Duodenal mucosa (tissue), 2 donors: ENCODE measurements around the gene NOTCH1.

Source experiments
- H3K27ac ChIP-seq: one replicate; pipeline ENCODE4 v1.7.0; 2013; ENCODE audit warnings: low read depth, low read length
- H3K27me3 ChIP-seq, 2 donors: one replicate each; pipeline ENCODE4 v1.7.0; 2013; ENCODE audit warnings: low read length in 2 of 2, control low read depth in 1 of 2; ENCODE audit not compliant: insufficient read depth in 2 of 2, control insufficient read depth in 1 of 2
- H3K36me3 ChIP-seq, 2 donors: one replicate each; pipeline ENCODE4 v1.7.0; 2013; ENCODE audit warnings: low read length in 2 of 2, control low read depth in 1 of 2; ENCODE audit not compliant: insufficient read depth in 2 of 2, control insufficient read depth in 1 of 2
- H3K4me1 ChIP-seq, 2 donors: one replicate each; pipeline ENCODE4 v1.7.0; 2013; ENCODE audit warnings: low read length in 2 of 2, control low read depth in 1 of 2; ENCODE audit not compliant: insufficient read depth in 2 of 2, control insufficient read depth in 1 of 2
- H3K4me3 ChIP-seq, 2 donors: one replicate each; pipeline ENCODE4 v1.7.0; 2013; ENCODE audit warnings: low read length in 2 of 2, low read depth in 1 of 2
- H3K9ac ChIP-seq, 2 donors: one replicate each; pipeline ENCODE4 v1.7.0; 2013; ENCODE audit warnings: low read length in 2 of 2, low read depth in 1 of 2
- H3K9me3 ChIP-seq, 2 donors: one replicate each; pipeline ENCODE4 v1.7.0; 2013; ENCODE audit warnings: low read length in 2 of 2, control low read depth in 1 of 2; ENCODE audit not compliant: control insufficient read depth in 1 of 2

Gene NOTCH1

DNA sequence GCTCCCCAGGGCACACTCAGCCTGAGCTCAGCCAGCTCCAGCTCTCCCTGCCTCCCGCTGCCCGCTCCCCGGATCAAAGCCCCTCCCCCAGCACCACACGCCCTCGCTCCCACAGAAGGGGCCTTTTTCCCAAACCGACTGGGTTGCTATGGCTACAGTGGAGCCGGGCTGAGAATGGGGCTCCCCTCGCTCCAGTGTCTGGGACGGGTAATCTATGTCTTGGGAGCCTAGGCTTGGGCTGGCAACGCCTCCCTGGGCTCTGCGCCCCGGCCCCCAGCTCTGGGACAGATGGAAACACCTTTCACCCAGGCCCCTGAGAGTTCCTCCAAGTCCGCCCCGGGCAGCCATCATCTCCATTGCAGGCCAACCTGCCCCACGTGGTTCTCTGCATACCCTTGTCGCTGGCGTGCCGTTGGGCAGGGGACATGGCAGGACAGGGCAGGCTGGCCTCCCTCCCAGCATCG is 29.6 kb downstream of the NOTCH1 start:
- H3K27me3 ChIP-seq = no peaks in the 10 kb centered on the region
- H3K9me3 ChIP-seq = no peaks in the 10 kb centered on the region
- H3K27ac ChIP-seq = no peak overlapping the region
- peaks cover 18 to 25% of the 10 kb centered on the region in 2 donors for H3K4me1 ChIP-seq
- no peak overlapping the region for H3K4me3 ChIP-seq
- H3K9ac ChIP-seq = no peak overlapping the region
- H3K36me3 ChIP-seq = peaks cover 36 to 76% of the 10 kb centered on the region in 2 donors

GRCh38 chr9:136515276-136515675 is 30.6 kb downstream of the NOTCH1 start:
- peaks cover 12 to 16% of the 10 kb centered on the region in 2 donors for H3K4me1 ChIP-seq
- peaks cover 36 to 85% of the 10 kb centered on the region in 2 donors for H3K36me3 ChIP-seq
- no peaks in the 10 kb centered on the region for H3K27me3 ChIP-seq
- no peak overlapping the region for H3K27ac ChIP-seq
- no peaks in the 10 kb centered on the region for H3K9me3 ChIP-seq
- H3K9ac ChIP-seq = no peak overlapping the region
- H3K4me3 ChIP-seq = no peak overlapping the region

GRCh38 chr9:136514022-136514714 is 31.7 kb downstream of the NOTCH1 start:
- Histone ChIP-seq H3K36me3 (peaks cover 41 to 94% of the 10 kb centered on the region in 2 donors), H3K9ac (no peak overlapping the region), H3K27me3 (no peaks in the 10 kb centered on the region), H3K9me3 (no peaks in the 10 kb centered on the region), H3K27ac (no peak overlapping the region), H3K4me1 (peaks cover 4 to 6% of the 10 kb centered on the region in 2 donors), H3K4me3 (no peak overlapping the region)

DNA sequence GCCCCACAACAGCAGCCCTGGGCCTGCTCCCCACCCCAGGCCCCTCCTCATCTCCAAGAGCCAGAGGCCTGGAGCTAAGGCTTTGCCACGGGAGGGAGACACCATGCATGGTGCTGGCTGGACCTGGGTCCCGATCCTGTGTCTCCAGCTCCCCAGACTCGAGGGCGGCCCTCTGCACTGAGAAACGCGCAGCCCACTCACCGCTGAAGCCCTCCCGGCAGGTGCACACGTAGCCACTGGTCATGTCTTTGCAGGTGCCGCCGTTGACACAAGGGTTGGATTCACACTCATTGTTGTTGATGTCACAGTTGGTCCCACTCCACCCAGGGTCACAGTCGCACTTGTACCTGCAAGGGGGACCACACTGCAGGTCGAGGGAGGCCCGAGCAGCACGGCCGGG is 32.7 kb downstream of the NOTCH1 start:
- H3K4me3 ChIP-seq = no peak overlapping the region
- peaks cover 38 to 93% of the 10 kb centered on the region in 2 donors for H3K36me3 ChIP-seq
- H3K9ac ChIP-seq = no peak overlapping the region
- H3K4me1 ChIP-seq = no peaks in the 10 kb centered on the region
- no peaks in the 10 kb centered on the region for H3K27me3 ChIP-seq
- H3K9me3 ChIP-seq = no peaks in the 10 kb centered on the region
- H3K27ac ChIP-seq = no peak overlapping the region

- H3K36me3 ChIP-seq = peaks cover 38 to 93% of the 10 kb centered on the region in 2 donors
- H3K27ac ChIP-seq = peak overlapping the region; percentile 66
- H3K27me3 ChIP-seq = no peaks in the 10 kb centered on the region
- H3K4me1 ChIP-seq = no peaks in the 10 kb centered on the region
- H3K9me3 ChIP-seq = no peaks in the 10 kb centered on the region
- no peak overlapping the region for H3K4me3 ChIP-seq
- no peak overlapping the region for H3K9ac ChIP-seq
These were observed 33.2 kb downstream of the NOTCH1 start for GRCh38 chr9:136512651-136513071.

GRCh38 chr9:136511670-136512592 is 33.9 kb downstream of the NOTCH1 start:
- H3K4me3 ChIP-seq = no peak overlapping the region

DNA sequence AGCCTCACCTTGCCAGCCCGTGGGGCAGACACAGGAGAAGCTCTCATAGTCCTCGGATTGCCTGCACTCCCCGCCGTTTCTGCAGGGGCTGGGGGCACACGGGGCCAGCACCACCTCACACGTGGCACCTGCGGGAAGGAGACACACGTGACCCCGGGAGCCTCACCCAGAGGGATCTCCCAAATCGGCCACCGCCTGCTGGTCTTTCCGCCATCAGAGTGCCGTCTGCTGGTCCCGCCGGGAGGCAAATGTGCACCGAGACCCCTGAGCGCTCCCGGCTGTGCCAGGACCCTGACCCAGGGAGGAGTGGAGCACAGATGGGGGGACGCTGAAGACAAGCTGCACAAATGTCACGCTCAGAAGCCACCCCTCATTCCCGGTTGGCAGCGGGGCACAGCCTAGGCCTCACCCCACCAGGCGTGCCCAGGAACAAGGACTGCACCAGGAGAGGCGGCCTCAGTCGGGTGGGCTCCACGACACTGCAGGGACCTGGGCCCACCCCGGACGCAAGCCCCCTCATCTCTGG is 34.6 kb downstream of the NOTCH1 start:
- Histone ChIP-seq H3K27me3 (no peaks in the 10 kb centered on the region), H3K9ac (no peak overlapping the region), H3K36me3 (peaks cover 39 to 94% of the 10 kb centered on the region in 2 donors), H3K9me3 (no peaks in the 10 kb centered on the region), H3K4me1 (no peaks in the 10 kb centered on the region), H3K4me3 (no peak overlapping the region), H3K27ac (peak overlapping the region; percentile 55)

More at GRCh38 chr9:136511670-136512592, 33.9 kb downstream of the NOTCH1 start:
- Histone ChIP-seq H3K4me1 (no peaks in the 10 kb centered on the region), H3K9me3 (no peaks in the 10 kb centered on the region), H3K27ac (peak overlapping the region; percentile 66), H3K27me3 (no peaks in the 10 kb centered on the region), H3K36me3 (peaks cover 39 to 93% of the 10 kb centered on the region in 2 donors), H3K9ac (no peak overlapping the region)

- Histone ChIP-seq H3K27ac (peak overlapping the region; percentile 3), H3K4me1 (no peaks in the 10 kb centered on the region), H3K9ac (no peak overlapping the region), H3K4me3 (no peak overlapping the region), H3K36me3 (peaks cover 36 to 93% of the 10 kb centered on the region in 2 donors), H3K27me3 (no peaks in the 10 kb centered on the region), H3K9me3 (no peaks in the 10 kb centered on the region)
These were observed 35.3 kb downstream of the NOTCH1 start for GRCh38 chr9:136510561-136510960.

DNA sequence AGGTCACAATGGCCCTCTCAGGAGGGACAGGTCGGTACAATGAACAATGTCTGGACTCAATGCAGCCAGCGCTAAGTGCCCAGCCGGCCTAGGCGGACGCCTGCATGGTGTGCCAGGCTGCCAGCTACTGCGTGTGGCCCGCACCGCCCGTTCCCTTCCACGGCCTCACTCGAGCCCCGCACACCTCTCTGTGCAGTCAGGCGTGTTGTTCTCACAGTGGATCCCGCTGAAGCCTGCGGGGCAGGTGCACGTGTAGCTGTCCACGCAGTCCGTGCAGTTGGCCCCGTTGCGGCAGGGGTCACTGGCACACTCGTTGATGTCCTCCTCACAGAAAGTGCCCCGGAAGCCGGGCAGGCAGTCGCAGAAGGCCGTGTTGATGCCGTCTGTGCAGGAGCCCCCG is 36.3 kb downstream of the NOTCH1 start:
- H3K27ac ChIP-seq = no peak overlapping the region
- H3K9me3 ChIP-seq = no peaks in the 10 kb centered on the region
- H3K4me3 ChIP-seq = no peak overlapping the region
- no peaks in the 10 kb centered on the region for H3K4me1 ChIP-seq
- H3K9ac ChIP-seq = no peak overlapping the region
- H3K27me3 ChIP-seq = no peaks in the 10 kb centered on the region
- H3K36me3 ChIP-seq = peaks cover 34 to 93% of the 10 kb centered on the region in 2 donors
